ENCODE measurements around the gene RAB11FIP3. TPM values are rescaled to one million over a fixed set of nuclear protein-coding genes. Genes with fewer than 3 reads are reported as not detected.
"Not testable (repeated sequence)": the region's sequence is repeated elsewhere in the genome, so short reads cannot be mapped to it uniquely, and the experiment has no call there.

Gene RAB11FIP3
- total and polyA plus RNA-seq, 7 experiments from 2014 or later, result 0.71 to 53.0 (median 43.3) TPM

GRCh38 chr16:502179-502943, 76.9 kb downstream of the RAB11FIP3 start:
- Mint-ChIP-seq H3K27me3 (no peaks in the 10 kb centered on the region), H3K36me3 (peaks cover 0 to 3% (median 0%) of the 10 kb centered on the region in 5 donors), H3K4me1 (no peaks in the 10 kb centered on the region), H3K27ac (peak overlapping the region in 1 of 9 donors; percentile 46), H3K4me3 (no peak overlapping the region), H3K9me3 (peaks cover 0 to 2% (median 0%) of the 10 kb centered on the region in 11 donors)
- Histone ChIP-seq H3K27me3 (ENCODE audit: control insufficient read depth in 2 of 2, insufficient read depth in 2 of 2, low read length in 2 of 2) (no peaks in the 10 kb centered on the region), H3K4me1 (ENCODE audit: control insufficient read depth in 2 of 2, insufficient read depth in 2 of 2, low read length in 2 of 2) (no peaks in the 10 kb centered on the region), H3K27ac (ENCODE audit: low read depth, low read length) (no peak overlapping the region), H3K36me3 (ENCODE audit: control insufficient read depth in 2 of 3, insufficient read depth in 3 of 3, low read length in 3 of 3) (no peaks in the 10 kb centered on the region), H3K9me3 (ENCODE audit: control insufficient read depth in 2 of 3, low read length in 3 of 3) (no peaks in the 10 kb centered on the region), H3K4me3 (ENCODE audit: low read length) (no peak overlapping the region)
- ChIA-PET CTCF (interaction anchor here (0.8 kb wide), 1 partner anchor 411 kb away, joined by 3 read pairs; no protein-coding TSS in a partner anchor), POLR2A (interaction anchor here (0.7 kb wide), 1 partner anchor 54 kb away, joined by 4 read pairs; no protein-coding TSS in a partner anchor)
- ATAC-seq, result no peak
- intact Hi-C loops (cut with micrococcal nuclease), result no loop called here
- no peak for DNase-seq

- peaks cover 0 to 2% (median 0%) of the 10 kb centered on the region in 11 donors for H3K9me3 Mint-ChIP-seq
- ChIA-PET POLR2A (no interaction called here), CTCF (no interaction called here)
- no peaks in the 10 kb centered on the region for H3K9me3 ChIP-seq (ENCODE audit: control insufficient read depth in 2 of 3, low read length in 3 of 3)
- H3K27me3 Mint-ChIP-seq, result no peaks in the 10 kb centered on the region
- no peak overlapping the region for H3K27ac ChIP-seq (ENCODE audit: low read depth, low read length)
- DNase-seq (no peak), ATAC-seq (no peak)
- no peak overlapping the region for H3K4me3 ChIP-seq (ENCODE audit: low read length)
- H3K4me1 ChIP-seq (ENCODE audit: control insufficient read depth in 2 of 2, insufficient read depth in 2 of 2, low read length in 2 of 2), result no peaks in the 10 kb centered on the region
- H3K36me3 Mint-ChIP-seq, result peaks cover 0 to 3% (median 0%) of the 10 kb centered on the region in 5 donors
- H3K27me3 ChIP-seq (ENCODE audit: control insufficient read depth in 2 of 2, insufficient read depth in 2 of 2, low read length in 2 of 2), result no peaks in the 10 kb centered on the region
- no peak overlapping the region for H3K4me3 Mint-ChIP-seq
- H3K27ac Mint-ChIP-seq, result no peak overlapping the region
- no peaks in the 10 kb centered on the region for H3K36me3 ChIP-seq (ENCODE audit: control insufficient read depth in 2 of 3, insufficient read depth in 3 of 3, low read length in 3 of 3)
- intact Hi-C loops (cut with micrococcal nuclease), result no loop called here
- no peaks in the 10 kb centered on the region for H3K4me1 Mint-ChIP-seq
These were observed 78.0 kb downstream of the RAB11FIP3 start for GRCh38 chr16:503150-504071.

GRCh38 chr16:505479-506245, 80.2 kb downstream of the RAB11FIP3 start:
- DNase-seq (no peak), ATAC-seq (no peak)
- Histone ChIP-seq H3K27ac (ENCODE audit: low read depth, low read length) (no peak overlapping the region), H3K4me1 (ENCODE audit: control insufficient read depth in 2 of 2, insufficient read depth in 2 of 2, low read length in 2 of 2) (no peaks in the 10 kb centered on the region), H3K4me3 (ENCODE audit: low read length) (no peak overlapping the region), H3K9me3 (ENCODE audit: control insufficient read depth in 2 of 3, low read length in 3 of 3) (no peaks in the 10 kb centered on the region), H3K36me3 (ENCODE audit: control insufficient read depth in 2 of 3, insufficient read depth in 3 of 3, low read length in 3 of 3) (no peaks in the 10 kb centered on the region), H3K27me3 (ENCODE audit: control insufficient read depth in 2 of 2, insufficient read depth in 2 of 2, low read length in 2 of 2) (no peaks in the 10 kb centered on the region)
- intact Hi-C loops (cut with micrococcal nuclease), result no loop called here
- H3K27ac Mint-ChIP-seq, result no peak overlapping the region
- ChIA-PET CTCF (no interaction called here), POLR2A (no interaction called here)
- H3K4me3 Mint-ChIP-seq, result no peak overlapping the region
- no peaks in the 10 kb centered on the region for H3K36me3 Mint-ChIP-seq
- H3K9me3 Mint-ChIP-seq, result peaks cover 0 to 2% (median 0%) of the 10 kb centered on the region in 11 donors
- H3K4me1 Mint-ChIP-seq, result peaks cover 0 to 3% (median 0%) of the 10 kb centered on the region in 7 donors
- H3K27me3 Mint-ChIP-seq, result no peaks in the 10 kb centered on the region

GRCh38 chr16:506246-506546, 80.7 kb downstream of the RAB11FIP3 start:
- Mint-ChIP-seq H3K27me3 (no peaks in the 10 kb centered on the region), H3K4me1 (peaks cover 0 to 3% (median 0%) of the 10 kb centered on the region in 7 donors), H3K9me3 (peaks cover 0 to 2% (median 0%) of the 10 kb centered on the region in 11 donors), H3K27ac (no peak overlapping the region), H3K4me3 (no peak overlapping the region), H3K36me3 (no peaks in the 10 kb centered on the region)
- CTCF ChIA-PET, result no interaction called here
- POLR2A ChIA-PET, result no interaction called here
- ATAC-seq (no peak), DNase-seq (no peak)
- Histone ChIP-seq H3K4me1 (ENCODE audit: control insufficient read depth in 2 of 2, insufficient read depth in 2 of 2, low read length in 2 of 2) (no peaks in the 10 kb centered on the region), H3K9me3 (ENCODE audit: control insufficient read depth in 2 of 3, low read length in 3 of 3) (no peaks in the 10 kb centered on the region), H3K27me3 (ENCODE audit: control insufficient read depth in 2 of 2, insufficient read depth in 2 of 2, low read length in 2 of 2) (no peaks in the 10 kb centered on the region), H3K27ac (ENCODE audit: low read depth, low read length) (no peak overlapping the region), H3K4me3 (ENCODE audit: low read length) (no peak overlapping the region), H3K36me3 (ENCODE audit: control insufficient read depth in 2 of 3, insufficient read depth in 3 of 3, low read length in 3 of 3) (no peaks in the 10 kb centered on the region)
- intact Hi-C loops (cut with micrococcal nuclease), result no loop called here

GRCh38 chr16:507527-507926, 82.1 kb downstream of the RAB11FIP3 start:
- POLR2A ChIA-PET, result interaction anchor here (1.4 kb wide), 1 partner anchor 23 kb away, joined by 3 read pairs; no protein-coding TSS in a partner anchor
- H3K27ac ChIP-seq (ENCODE audit: low read depth, low read length); H3K36me3 Mint-ChIP-seq; H3K4me3 ChIP-seq (ENCODE audit: low read length); H3K27ac Mint-ChIP-seq; intact Hi-C loops (cut with micrococcal nuclease); H3K27me3 Mint-ChIP-seq; H3K4me3 Mint-ChIP-seq; DNase-seq; H3K4me1 ChIP-seq (ENCODE audit: control insufficient read depth in 2 of 2, insufficient read depth in 2 of 2, low read length in 2 of 2); ATAC-seq; H3K27me3 ChIP-seq (ENCODE audit: control insufficient read depth in 2 of 2, insufficient read depth in 2 of 2, low read length in 2 of 2); H3K4me1 Mint-ChIP-seq; H3K36me3 ChIP-seq (ENCODE audit: control insufficient read depth in 2 of 3, insufficient read depth in 3 of 3, low read length in 3 of 3); H3K9me3 Mint-ChIP-seq; H3K9me3 ChIP-seq (ENCODE audit: control insufficient read depth in 2 of 3, low read length in 3 of 3); CTCF ChIA-PET: not testable (repeated sequence)

- no peak overlapping the region for H3K27ac Mint-ChIP-seq
- ATAC-seq, result no peak
- intact Hi-C loops (cut with micrococcal nuclease), result no loop called here
- H3K9me3 Mint-ChIP-seq, result peaks cover 0 to 2% (median 0%) of the 10 kb centered on the region in 11 donors
- H3K27ac ChIP-seq (ENCODE audit: low read depth, low read length), result no peak overlapping the region
- H3K27me3 Mint-ChIP-seq, result no peaks in the 10 kb centered on the region
- no peaks in the 10 kb centered on the region for H3K27me3 ChIP-seq (ENCODE audit: control insufficient read depth in 2 of 2, insufficient read depth in 2 of 2, low read length in 2 of 2)
- H3K36me3 ChIP-seq (ENCODE audit: control insufficient read depth in 2 of 3, insufficient read depth in 3 of 3, low read length in 3 of 3), result no peaks in the 10 kb centered on the region
- no peaks in the 10 kb centered on the region for H3K36me3 Mint-ChIP-seq
- no peak overlapping the region for H3K4me3 Mint-ChIP-seq
- no peaks in the 10 kb centered on the region for H3K4me1 ChIP-seq (ENCODE audit: control insufficient read depth in 2 of 2, insufficient read depth in 2 of 2, low read length in 2 of 2)
- CTCF ChIA-PET, result no interaction called here
- H3K9me3 ChIP-seq (ENCODE audit: control insufficient read depth in 2 of 3, low read length in 3 of 3), result no peaks in the 10 kb centered on the region
- H3K4me1 Mint-ChIP-seq, result peaks cover 0 to 3% (median 0%) of the 10 kb centered on the region in 7 donors
- POLR2A ChIA-PET, result interaction anchor here (1.4 kb wide), 1 partner anchor 23 kb away, joined by 3 read pairs; no protein-coding TSS in a partner anchor
- H3K4me3 ChIP-seq (ENCODE audit: low read length), result no peak overlapping the region
- DNase-seq, result no peak
These were observed 82.5 kb downstream of the RAB11FIP3 start for GRCh38 chr16:507996-508395.
